Occipital lobe (tissue), 2 donors: ENCODE results near the gene SLC35F3. TPM values are rescaled to one million over a fixed set of nuclear protein-coding genes. Genes with fewer than 3 reads are reported as not detected.
"Not testable (repeated sequence)": the region's sequence is repeated elsewhere in the genome, so short reads cannot be mapped to it uniquely, and the experiment has no call there.

Source experiments
- DNase-seq: peaks from one replicate; lab custom pipeline; 2025; lab: John Stamatoyannopoulos, UW
- total RNA-seq: library from RNA; depleted of rRNA; stranded (reverse); fragments of >200 nt; gene quantifications from one replicate; pipeline ENCODE4 v1.2.3, GENCODE V29; 2014

SLC35F3 gene
- total RNA-seq, 1 donor from 2014 or later: 0.78 TPM

DNA sequence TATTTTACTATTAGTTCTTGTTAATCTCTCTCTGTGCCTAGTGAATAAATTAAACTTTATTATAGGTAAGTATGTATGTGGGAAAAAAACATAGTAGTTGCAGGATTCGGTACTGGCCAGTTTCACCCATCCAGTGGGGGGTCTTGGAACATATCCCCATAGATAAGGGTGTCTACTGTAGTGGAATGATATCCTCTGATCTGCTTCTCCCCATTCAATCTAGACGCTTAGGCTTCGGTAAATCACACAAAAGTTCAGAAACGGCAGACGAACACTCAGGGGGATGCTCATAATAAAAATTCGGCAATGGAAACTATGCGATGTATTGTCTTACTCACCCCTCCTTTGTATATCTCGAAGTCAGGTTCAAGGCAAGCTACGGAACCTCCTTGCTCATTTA lies 235.9 kb downstream of the SLC35F3 start:
- DNase-seq: no peak

DNA sequence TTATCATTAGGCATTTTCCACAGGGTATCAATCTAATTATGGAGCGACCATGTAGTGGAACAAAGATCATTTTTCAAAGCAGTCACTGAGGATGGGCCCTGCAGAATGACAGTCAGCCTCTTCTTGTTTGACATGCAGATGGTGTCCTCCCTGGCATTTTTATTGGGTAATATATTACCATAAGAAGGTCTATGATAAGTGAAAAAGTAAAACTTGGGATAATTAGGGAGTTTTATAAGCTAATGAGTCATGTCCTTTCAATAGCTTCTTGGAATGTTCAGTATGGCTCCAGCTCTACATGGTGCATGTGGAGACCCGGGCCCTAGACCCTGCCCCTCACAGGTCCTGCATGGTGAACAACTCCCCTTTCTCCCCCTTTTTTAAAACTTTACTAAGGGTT lies 236.5 kb downstream of the SLC35F3 start:
- DNase-seq: no peak

DNA sequence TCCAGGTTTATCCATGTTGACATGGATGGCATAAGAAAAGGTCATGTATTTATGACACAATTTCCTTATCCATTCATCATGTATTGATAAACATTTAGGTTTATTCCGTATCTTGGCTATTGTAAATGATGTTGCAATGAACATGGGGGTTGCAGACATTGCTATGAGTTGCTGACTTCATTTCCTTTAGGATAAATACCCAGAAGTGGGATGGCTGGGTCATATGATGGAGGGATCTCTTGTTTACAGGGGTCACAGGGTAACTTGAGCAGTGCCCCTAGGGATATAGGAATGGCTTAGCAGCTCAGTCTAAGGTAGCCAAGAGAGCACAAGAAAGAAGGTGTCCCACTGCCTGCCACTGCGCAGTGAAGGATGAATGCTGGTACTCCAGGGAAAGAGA lies 239.2 kb downstream of the SLC35F3 start:
- DNase-seq: no peak

DNA sequence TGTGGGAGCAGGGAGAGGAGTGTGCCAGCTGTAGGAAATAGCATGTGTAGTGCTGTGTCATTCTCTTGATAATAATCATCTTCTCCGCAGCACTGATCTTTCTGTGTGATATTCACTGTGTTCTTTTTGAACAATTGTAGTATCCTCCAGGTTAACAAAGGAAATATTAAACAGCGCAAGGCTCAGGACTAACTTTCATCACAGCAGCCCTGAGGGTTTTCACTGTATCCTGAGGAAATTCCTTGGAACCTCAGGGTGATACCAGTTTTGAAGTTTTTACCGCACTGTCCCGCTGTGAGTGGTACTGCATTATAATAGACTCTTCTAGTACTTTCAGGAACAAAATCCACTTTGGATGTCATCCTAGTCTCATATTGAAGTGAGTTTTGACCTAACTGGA lies 240.4 kb downstream of the SLC35F3 start:
- no peak for DNase-seq

DNA sequence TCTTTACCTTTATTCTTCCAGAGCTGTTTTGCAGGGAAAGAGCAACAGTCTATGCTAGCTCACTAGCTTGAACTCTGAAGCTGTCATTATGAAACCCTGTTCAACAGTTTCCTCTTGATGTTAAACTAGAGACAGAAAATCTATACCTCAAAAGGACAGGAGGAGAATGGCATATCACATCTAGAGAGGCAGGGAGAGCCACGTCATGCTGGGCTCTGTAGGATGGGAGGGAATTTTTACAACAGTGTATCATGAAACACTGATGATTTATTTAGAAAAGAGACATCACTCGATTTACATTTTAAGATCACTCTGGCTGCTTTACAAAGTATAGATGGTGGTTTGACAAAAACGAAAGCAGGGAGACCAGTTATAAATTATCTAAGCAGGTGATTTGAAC lies 243.9 kb downstream of the SLC35F3 start:
- no peak for DNase-seq

DNA sequence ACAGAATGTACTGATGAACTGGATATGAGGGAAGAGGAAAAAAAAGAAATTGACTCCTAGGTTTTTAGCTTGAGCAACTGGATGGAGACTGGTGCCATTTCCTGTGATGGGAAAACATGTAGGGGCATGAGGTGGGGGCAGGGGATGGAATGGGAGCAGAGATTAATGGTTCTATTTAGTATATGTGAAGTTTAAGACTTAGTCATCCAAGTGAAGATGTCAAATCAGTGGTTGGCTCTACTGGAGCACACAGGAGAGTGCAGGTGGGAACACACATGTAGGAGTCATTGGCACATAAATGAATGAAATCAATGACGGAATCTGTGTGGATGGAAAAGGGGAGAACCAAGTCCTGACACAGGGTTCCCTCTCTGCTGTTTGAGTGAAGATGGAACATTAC lies 244.3 kb downstream of the SLC35F3 start:
- DNase-seq: no peak

DNA sequence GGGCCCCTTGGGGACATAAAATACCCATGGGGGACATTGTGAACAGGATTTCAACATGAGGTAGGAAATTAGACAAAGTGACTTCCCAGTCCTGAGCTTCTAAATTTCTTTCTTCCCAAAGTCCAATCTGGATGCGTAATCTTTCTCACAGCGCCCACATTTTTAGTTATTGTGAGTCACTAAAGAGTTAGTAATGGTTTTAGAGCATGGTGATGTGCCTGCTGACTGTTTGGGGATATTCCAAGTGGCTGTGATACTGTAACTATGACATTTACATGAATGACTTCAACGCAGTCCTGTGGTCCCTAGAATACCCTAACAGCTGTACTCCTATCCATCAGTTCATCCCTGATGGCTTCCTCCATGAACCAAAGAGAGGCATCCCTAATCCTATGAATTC lies 244.7 kb downstream of the SLC35F3 start:
- DNase-seq: no peak

DNA sequence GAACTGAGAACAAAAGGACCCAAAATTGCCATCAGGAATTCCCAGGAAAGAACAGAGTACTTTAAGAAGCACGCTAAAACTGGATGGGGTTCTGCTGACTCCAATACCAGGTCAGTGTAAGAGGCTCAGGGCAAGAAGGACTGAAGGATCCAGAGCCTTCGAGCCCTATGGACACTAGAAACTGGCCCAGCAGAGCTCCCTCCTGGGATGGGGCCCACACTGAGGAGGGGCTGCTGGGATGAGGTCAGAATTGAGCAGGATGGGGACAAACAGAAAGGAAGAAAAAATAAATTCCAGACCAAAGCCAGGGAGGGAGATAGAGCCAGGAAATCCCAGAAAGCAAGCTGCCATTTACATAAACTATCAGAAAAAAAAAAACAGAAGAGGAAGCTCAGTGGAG lies 246.4 kb downstream of the SLC35F3 start:
- DNase-seq: no peak

DNA sequence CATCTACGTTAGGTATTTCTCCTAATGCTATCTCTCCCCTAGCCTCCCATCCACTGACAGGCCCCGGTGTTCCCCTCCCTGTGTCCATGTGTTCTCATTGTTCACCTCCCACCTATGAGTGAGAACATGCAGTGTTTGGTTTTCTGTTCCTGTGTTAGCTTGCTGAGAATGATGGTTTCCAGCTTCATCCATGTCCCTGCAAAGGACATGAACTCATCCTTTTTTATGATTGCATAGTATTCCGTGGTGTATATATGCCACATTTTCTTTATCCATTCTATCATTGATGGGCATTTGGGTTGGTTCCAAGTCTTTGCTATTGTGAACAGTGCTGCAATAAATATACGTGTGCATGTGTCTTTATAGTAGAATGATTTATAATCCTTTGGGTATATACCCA lies 247.9 kb downstream of the SLC35F3 start:
- not testable (repeated sequence) for DNase-seq

DNA sequence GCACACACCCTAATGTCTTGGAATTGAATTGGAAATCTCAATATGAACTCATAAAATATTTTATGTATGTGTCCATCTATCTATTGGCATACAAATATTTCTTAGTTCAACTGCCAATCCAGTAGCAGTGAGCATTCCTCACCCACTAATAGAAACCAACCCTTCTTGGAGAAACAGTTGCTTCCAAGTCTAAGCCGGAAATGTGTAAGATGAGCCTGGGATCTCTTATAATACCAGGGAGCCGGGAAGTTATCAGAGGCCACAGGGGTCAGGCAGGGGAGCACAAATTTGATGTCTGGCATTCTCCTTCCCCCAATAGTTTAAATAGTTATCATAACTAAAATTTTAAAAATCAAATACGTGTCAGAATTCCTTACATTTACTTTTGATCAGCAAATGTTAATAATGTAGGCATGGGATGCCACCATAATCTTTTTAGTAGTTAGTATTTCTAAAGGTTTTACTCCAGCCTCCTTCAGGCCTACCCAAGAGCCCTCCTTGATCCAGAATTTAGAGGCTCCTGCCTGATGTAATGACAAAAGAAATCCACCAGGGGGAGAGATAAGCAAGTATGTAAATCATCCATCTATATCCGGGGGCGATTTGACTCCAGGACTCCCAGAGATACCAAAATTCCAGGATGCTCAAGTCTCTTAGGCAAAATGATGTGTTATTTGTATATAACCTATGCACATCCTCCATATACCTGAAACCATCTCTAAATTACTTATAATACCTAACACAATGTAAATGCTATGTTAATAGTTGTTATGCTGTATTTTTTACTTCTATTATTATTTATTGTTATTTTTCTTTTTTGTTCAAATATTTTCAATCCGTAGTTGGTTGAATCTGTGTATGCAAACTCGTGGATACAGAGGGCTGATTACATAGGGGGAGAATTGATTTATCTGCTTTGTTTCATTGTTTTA lies 250.1 kb downstream of the SLC35F3 start:
- DNase-seq: no peak

DNA sequence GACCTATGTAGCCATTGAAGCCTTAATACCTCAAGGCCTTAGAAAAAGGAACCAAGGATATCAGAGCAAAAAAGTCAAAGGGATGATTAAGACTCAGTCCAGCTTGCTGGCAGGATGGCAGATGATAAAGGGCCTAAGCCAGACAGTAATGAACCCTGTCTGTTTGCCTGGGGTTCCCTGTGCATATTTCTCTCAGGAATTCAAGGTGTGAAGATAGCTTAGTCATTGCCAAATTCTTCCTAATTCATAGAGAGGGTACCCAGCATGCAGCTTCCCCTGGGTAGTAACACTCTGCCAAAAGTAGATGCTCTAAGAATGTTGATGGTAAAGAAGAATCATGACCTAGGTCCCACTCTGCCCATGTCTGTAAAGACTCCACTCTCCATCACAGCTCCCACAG lies 258.2 kb downstream of the SLC35F3 start:
- no peak for DNase-seq

DNA sequence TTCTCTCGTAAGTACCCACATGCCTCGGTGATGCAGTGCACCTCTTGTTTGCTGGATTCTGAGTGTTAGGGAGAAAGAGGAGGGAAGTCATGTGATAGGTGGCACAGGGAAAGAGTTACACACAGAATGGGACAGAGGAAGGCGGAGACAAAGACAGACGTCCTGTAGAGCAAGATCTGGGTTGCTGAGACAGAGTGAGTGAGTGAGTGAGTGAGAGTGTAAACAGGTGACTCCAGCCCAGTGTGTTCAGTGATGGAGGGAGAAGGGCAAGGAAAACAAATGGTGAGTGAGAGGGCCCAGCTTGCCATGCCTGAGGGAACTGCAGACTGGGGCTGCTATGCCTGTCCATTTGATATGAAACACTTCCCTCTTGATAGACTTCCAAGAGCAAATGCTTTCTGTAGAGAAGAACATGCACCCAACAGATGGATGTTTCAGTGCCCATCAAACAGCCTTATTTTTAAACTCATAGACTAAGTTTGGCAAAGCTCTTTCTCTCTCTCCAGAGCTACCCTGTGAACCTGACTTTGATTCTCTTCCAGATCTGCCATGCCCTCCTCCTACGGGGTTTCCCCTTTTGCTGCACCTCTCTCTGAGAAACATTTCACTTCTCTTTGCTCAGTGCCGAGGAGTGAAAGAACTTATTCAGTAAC lies 258.9 kb downstream of the SLC35F3 start:
- DNase-seq: no peak

DNA sequence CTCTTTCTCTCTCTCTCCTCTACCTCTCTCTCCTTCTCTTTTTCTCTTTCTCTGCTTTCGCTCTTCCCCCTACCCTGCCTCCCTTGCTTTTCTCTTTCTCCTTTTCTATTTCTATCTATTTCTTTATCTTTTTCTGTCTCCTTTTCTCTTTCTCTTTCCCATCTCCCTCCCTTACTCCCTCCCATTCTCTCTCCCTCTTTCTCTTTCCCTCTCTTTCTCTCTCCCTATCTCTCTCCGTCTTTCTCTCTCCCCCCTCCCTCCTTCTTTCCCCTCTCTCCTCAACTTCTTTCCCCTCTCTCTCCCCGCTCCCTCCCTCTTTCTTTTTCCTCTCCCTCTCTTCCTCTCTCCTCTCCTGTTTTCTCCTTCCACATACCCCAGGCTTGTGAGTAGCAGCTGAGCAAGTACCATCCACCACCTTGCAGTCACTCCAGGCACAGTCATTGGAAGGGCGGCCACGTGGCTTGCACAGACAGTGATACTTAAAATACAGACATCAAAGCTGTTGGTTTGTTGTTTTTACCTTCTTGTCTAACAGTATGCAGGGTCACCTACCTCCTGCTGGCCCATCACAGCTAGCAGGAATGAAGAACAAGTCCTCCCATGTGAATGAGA lies 259.7 kb downstream of the SLC35F3 start:
- DNase-seq: no peak

DNA sequence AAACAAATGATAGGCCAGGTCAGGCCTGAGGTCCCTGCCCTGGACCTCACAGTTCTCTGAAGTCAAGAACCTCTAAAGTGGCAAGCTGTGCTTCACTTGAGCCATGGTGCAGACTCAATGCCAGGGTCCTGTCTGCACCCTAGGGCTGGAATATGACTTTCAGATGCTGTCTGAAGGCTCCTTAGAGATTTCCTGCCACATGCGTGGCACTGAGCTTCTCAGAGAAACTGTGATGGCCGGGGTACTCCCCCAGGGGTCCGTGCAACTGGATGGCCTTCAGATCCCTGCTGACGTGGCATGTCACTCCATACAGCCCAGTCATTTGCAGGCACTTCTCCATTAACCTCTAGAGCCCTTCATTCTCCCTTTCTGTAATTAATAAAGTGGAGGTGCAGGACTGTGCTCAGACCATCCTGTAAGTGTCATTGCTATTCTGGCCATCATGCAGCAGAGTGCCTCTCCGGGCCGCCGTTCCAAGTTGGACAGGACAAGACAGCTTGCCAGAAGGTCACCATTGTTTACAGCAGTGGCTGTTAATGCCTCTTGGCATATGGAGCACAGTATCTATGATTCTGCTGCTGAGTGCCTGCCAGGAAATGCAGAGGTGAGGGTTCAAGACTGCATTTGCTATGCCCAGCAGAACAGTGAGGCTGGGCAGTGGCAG lies 263.7 kb downstream of the SLC35F3 start:
- DNase-seq: no peak

DNA sequence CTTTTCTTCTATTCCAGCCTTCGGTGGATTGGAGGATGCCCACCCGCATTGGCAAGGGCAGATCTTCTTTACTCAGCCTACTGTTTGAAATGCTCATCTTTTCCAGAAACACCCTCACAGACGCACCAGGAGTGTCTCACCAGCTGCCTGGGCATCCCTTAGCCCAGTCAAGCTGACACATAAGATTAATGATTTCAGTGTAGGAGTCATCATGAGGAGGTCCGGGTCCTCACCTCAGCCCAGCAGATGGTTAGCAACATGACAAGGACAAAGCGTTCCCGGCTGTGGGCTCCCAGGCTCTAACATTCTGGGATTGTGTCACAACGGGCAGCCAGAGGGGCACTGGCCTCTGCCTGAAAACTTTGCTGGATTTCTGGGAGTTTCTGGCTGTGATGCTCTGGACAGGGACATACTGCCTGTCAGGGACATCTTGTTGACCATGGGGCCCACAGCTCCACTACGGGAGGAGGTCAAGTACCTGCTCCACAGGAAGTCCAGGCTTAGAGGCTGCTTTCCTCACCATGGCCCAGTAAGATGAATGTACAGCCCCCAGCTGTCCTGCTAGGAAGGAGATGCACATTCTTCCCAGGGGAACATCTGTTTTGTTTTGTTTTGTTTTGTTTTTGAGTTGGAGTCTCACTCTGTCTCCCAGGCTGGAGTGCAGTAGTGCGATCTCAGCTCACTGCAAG lies 264.8 kb downstream of the SLC35F3 start:
- no peak for DNase-seq

DNA sequence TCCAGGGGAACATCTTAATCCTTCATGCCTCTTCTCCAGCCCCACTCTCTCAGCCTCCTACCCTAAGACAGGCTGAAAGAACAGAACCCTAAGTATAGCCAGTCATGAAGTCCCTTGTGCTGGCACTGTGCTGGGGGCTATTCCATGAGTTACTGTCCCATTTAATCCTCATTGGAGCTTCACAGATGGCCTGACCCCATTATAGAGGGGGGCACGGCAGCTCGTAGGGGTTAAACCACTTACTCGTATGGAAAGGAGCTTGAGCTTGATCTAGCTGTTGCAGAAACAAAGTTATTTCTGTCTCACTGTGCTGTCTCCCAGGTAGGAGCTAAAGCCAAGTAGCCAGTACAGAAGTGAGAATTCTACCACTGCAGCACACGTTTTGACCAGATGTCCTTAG lies 265.6 kb downstream of the SLC35F3 start:
- DNase-seq: no peak

DNA sequence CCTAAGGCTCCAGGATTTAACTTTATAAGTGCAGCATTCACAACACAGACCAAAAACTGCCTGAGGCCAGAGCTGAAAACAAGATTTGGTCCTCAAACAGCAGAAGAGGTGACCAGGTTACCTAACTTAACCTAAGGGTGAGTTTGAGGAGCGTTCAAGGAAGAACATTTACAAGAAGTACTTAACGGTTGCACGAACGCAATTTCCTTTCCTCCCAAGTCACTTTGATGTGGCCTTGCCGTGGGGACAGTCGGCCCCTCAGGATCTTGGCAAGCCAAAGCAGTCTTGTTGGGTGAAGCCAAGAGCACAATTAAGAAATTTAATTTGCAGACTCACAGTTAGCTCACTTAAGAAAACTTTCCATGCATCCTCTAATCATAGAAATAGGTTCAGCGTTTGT lies 266.1 kb downstream of the SLC35F3 start:
- DNase-seq: no peak

DNA sequence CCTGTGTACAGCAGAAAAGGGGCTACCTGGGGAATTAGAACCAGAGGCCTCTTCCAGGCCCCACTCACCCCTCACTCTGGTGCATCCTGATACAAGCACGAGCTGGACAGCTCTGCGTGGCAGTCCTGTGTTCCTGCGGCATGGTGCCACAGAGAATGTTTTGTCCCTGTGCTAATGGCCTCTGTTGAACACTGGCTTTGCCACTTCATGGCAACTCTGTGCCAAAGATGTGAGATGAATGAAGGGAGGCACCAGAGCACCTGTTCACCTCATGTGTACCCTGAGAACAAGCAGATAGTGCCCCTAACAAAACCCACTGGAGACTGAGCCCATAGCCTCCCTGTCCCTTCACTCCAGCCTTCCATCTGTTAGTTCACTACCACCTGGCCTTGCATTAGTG lies 269.5 kb downstream of the SLC35F3 start:
- no peak for DNase-seq

DNA sequence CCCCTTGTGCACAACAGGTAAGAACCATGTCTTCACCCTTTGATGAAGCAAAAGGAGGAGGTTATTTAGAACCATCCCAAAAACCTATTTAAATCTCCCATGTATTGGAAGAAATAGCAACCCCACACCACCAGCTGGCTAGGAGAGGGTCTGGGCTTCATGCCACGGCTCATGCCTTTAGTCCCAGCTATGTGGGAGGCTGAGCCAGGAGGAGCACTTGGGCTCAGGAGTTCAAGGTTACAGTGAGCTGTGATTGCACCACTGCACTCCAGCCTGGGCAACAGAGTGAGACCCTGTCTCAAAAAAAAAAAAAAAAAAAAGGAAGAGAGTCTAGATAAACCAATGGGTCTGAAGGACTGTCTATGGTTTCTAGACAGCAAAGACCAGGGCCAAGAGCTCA lies 270.9 kb downstream of the SLC35F3 start:
- no peak for DNase-seq

DNA sequence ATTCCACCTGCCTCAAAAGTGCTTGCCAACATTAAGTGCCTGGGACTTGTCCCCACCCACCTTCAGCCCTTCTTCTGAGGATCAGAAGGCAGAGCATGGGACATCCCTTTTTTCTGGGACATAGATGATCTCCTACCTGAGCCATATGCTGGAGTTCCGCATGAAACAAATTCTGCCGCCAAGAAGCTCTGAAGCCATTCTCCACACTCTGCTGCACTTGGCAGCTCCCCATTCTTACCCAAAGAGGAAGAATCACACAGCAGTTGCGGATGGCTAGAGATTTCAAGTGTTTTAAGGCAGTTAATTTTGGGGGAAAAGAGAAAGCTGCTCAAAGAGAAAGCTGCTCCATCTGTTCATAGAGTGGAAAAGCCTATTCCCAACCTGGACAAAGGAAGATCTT lies 271.5 kb downstream of the SLC35F3 start:
- DNase-seq: no peak

DNA sequence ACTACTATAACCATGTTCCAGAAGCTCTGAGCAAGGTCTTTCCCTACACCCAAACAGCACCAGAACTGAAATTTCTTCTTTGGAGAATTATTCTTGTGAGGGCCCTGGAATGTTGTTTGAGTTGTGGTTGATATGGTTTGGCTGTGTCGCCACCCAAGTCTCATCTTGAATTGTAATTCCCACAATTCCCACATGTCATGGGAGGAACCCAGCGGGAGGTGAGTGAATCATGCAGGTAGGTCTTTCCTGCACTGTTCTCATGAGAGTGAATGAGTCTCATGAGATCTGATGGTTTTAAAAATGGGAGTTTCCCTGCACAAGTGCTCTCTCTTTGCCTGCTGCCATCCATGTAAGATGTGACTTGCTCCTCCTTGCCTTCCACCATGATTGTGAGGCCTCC lies 272.4 kb downstream of the SLC35F3 start:
- not testable (repeated sequence) for DNase-seq
